Kidney epithelial cell (primary cell): ENCODE measurements around the gene TFPT. TPM values are rescaled to one million over a fixed set of nuclear protein-coding genes. Genes with fewer than 3 reads are reported as not detected.

Experiments used
- DNase-seq: peaks from one replicate; pipeline ENCODE4 v3.0.0-alpha.2; 2010; ENCODE audit warnings: low read depth
- H3K27me3 ChIP-seq: 2 replicates; pipeline ENCODE4 v1.6.0; 2011; ENCODE audit warnings: low read length; ENCODE audit not compliant: control insufficient read depth, insufficient read depth
- H3K36me3 ChIP-seq: 2 replicates; pipeline ENCODE4 v1.5.1; 2011; ENCODE audit warnings: low read length; ENCODE audit not compliant: control insufficient read depth, insufficient read depth
- H3K4me3 ChIP-seq: 2 replicates; pipeline ENCODE4 v1.5.1; 2011; ENCODE audit warnings: low read depth, mild to moderate bottlenecking, control low read depth, low read length
- total RNA-seq: library from RNA; depleted of rRNA; stranded (reverse); fragments of >200 nt; gene quantifications from 2 replicates; pipeline ENCODE4 v1.2.3, GENCODE V29; 2015
- TF ChIP-seq, protein P1 (sequence below): IDR thresholded peaks from 2 replicates; pipeline ENCODE4 v1.5.1; 2011; ENCODE audit warnings: mild to moderate bottlenecking, moderate library complexity, low read length, control low read depth, inconsistent platforms; ENCODE audit not compliant: insufficient read depth, poor library complexity, severe bottlenecking

TFPT gene
- total RNA-seq, 1 donor from 2014 or later: 31.0 TPM

DNA sequence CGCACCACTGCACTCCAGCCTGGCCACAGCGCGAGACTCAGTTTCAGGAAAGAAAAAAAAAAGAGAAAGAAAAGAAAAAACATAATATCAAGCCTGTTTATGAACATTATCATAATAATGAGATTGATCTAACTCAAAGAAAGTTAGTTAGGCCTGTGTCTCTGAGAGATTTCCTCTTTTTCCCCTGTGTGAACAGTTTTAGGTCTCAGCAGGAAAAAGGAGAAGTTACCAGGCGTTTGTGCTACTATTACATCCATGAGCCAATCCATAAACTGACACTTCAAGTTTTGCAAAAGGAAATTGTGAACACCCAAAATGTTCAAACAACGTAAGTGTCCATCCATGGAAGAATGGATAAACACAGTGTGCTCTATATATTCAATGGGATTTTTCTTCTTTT, 38.1 kb downstream of the TFPT start:
- H3K4me3 ChIP-seq: no peak overlapping the region
- no peaks in the 10 kb centered on the region for H3K36me3 ChIP-seq
- no peak for DNase-seq
- TF ChIP-seq, protein P1, sequence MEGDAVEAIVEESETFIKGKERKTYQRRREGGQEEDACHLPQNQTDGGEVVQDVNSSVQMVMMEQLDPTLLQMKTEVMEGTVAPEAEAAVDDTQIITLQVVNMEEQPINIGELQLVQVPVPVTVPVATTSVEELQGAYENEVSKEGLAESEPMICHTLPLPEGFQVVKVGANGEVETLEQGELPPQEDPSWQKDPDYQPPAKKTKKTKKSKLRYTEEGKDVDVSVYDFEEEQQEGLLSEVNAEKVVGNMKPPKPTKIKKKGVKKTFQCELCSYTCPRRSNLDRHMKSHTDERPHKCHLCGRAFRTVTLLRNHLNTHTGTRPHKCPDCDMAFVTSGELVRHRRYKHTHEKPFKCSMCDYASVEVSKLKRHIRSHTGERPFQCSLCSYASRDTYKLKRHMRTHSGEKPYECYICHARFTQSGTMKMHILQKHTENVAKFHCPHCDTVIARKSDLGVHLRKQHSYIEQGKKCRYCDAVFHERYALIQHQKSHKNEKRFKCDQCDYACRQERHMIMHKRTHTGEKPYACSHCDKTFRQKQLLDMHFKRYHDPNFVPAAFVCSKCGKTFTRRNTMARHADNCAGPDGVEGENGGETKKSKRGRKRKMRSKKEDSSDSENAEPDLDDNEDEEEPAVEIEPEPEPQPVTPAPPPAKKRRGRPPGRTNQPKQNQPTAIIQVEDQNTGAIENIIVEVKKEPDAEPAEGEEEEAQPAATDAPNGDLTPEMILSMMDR: no peak
- no peaks in the 10 kb centered on the region for H3K27me3 ChIP-seq

DNA sequence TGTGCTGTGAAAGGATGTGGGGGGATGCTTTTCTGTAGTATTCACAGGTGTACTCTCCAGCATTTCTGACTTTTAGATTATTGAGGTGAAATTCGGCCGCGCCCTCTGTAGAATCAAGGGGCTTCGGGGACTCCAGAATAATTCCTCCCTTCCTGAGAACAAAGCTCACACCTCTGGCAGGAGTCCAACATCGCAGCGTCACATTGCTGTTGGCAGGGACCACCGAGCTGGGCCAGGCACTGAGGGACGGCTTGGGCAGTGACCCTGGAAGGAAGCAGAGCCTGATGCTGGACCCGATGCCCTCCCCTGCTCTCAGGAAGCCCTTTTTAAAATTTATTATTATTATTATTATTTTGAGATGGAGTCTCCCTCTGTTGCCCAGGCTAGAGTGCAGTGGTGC, 40.6 kb downstream of the TFPT start:
- TF ChIP-seq, protein P1: no peak
- DNase-seq: no peak
- Histone ChIP-seq H3K27me3 (no peaks in the 10 kb centered on the region), H3K36me3 (no peaks in the 10 kb centered on the region), H3K4me3 (no peak overlapping the region)

- DNase-seq: no peak
- Histone ChIP-seq H3K27me3 (no peaks in the 10 kb centered on the region), H3K4me3 (no peak overlapping the region), H3K36me3 (no peaks in the 10 kb centered on the region)
- TF ChIP-seq, protein P1: no peak
Measured at GRCh38 chr19:54073829-54074228, 41.6 kb downstream of the TFPT start.

GRCh38 chr19:54069470-54069869, 46.0 kb downstream of the TFPT start:
- no peak for DNase-seq
- TF ChIP-seq, protein P1: no peak
- Histone ChIP-seq H3K36me3 (no peaks in the 10 kb centered on the region), H3K27me3 (no peaks in the 10 kb centered on the region), H3K4me3 (no peak overlapping the region)

DNA sequence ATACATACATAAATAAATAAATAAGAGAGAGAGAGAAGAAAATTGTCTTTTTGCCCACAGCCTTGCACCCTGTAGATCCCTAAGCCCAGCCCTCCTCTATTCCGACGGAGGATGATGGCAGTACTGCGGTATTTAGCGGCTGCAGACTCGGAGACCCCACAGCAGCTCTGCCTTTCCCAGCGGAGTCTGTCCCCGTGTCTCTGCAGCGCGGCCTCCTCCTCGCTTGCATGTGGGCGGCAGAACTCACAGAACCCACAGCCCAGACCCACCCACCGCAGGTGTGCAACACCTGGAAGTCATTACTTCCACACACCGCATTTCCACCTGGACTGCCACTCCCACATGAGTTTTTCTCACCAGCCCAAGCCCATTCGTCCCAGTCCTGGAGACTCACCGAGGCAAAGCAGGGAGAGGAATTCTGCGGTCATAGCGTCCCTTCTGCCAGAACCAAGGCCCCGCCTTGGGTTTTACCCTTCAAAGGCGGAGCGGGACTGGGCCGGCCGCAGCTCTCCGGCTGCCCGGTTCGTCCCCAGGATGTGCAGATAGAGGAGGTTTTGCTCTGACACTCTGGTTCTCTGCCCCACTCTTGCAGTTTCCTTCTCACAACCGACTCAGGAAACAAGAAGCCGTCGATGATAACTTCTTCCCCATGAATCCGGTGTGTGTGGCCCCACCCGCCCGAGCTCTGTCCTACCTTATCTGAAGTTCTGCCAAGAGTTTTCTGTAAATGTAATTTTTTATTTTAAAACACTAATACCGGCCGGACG, 51.9 kb downstream of the TFPT start, which contains the start of gene VSTM1:
Gene VSTM1, minus strand, starts transcription at position 548 of the 767 bp plus-strand sequence. Its CDS starts 120 bp downstream, at position 428.
- Histone ChIP-seq H3K36me3 (no peaks in the 10 kb centered on the region), H3K4me3 (no peak within 1 kb of the TSS), H3K27me3 (no peaks in the 10 kb centered on the region)
- TF ChIP-seq, protein P1: no peak
- no peak for DNase-seq

GRCh38 chr19:54062643-54063042, 52.8 kb downstream of the TFPT start:
- Histone ChIP-seq H3K4me3 (no peak overlapping the region), H3K27me3 (no peaks in the 10 kb centered on the region), H3K36me3 (no peaks in the 10 kb centered on the region)
- TF ChIP-seq, protein P1: no peak
- DNase-seq: no peak
